Kidney (tissue), 14 donors: Measurements from ENCODE around the gene SYT1. TPM values are rescaled to one million over a fixed set of nuclear protein-coding genes. Genes with fewer than 3 reads are reported as not detected.

Experiments
- DNase-seq, 5 donors: peaks; one replicate each; pipeline ENCODE4 v3.0.0-alpha.2; 2013 to 2020
- FAIRE-seq: peaks from 2 replicates; lab custom pipeline; 2012; peaks lifted over from hg19 to GRCh38; lab: Jason Lieb, UNC
- H3K27ac ChIP-seq, 2 donors: one replicate each; pipeline ENCODE4 v1.7.0; 2013; ENCODE audit warnings: low read depth in 2 of 2, low read length in 2 of 2, inconsistent platforms in 1 of 2
- H3K27me3 ChIP-seq: one replicate; pipeline ENCODE4 v1.7.1; 2013; ENCODE audit warnings: low read length, inconsistent platforms; ENCODE audit not compliant: control insufficient read depth, insufficient read depth
- H3K36me3 ChIP-seq, 3 donors: one replicate each; pipeline versions ENCODE4 v1.7.0 to v1.7.1; 2013; ENCODE audit warnings: low read length in 3 of 3, control low read depth in 1 of 3, inconsistent platforms in 1 of 3; ENCODE audit not compliant: insufficient read depth in 3 of 3, control insufficient read depth in 2 of 3
- H3K4me1 ChIP-seq, 3 donors: one replicate each; pipeline versions ENCODE4 v1.7.0 to v1.7.1; 2013; ENCODE audit warnings: low read length in 3 of 3, inconsistent platforms in 1 of 3, low read depth in 1 of 3; ENCODE audit not compliant: control insufficient read depth in 2 of 3, insufficient read depth in 2 of 3
- H3K4me3 ChIP-seq, 3 donors: one replicate each; pipeline versions ENCODE4 v1.7.0 to v1.8.1; 2013; ENCODE audit warnings: low read length in 3 of 3, control low read depth in 1 of 3, inconsistent platforms in 1 of 3
- H3K9ac ChIP-seq, 3 donors: one replicate each; pipeline versions ENCODE4 v1.7.0 to v1.7.1; 2013; ENCODE audit warnings: low read length in 3 of 3, control low read depth in 1 of 3, inconsistent platforms in 1 of 3
- H3K9me3 ChIP-seq, 3 donors: one replicate each; pipeline versions ENCODE4 v1.7.0 to v1.7.1; 2013; ENCODE audit warnings: low read length in 3 of 3, control low read depth in 1 of 3, inconsistent platforms in 1 of 3; ENCODE audit not compliant: control insufficient read depth in 2 of 3, insufficient read depth in 1 of 3
- CTCF ChIP-seq: IDR thresholded peaks from 3 replicates; pipeline ENCODE4 v1.5.1; 2012; ENCODE audit warnings: mild to moderate bottlenecking, moderate library complexity, borderline replicate concordance; ENCODE audit not compliant: insufficient read depth; ENCODE audit errors: extremely low read depth
- intact Hi-C: fragments of 100-400 bp; cut with DNase I; formaldehyde crosslinking; loops from one replicate; pipeline ENCODE4 v1.11.1; 2022
- polyA plus RNA-seq: library from polyadenylated mRNA; stranded (reverse); fragments of 350-450 nt; fragmentation: Illumina TruSeq; extraction: RNeasy Lipid Tissue Mini Kit (QIAGEN cat#74804); gene quantifications from one replicate; pipeline ENCODE4 v1.2.3, GENCODE V29; 2014; ENCODE audit warnings: low read depth, low replicate concordance; ENCODE audit not compliant: insufficient read depth
- total RNA-seq: library from RNA; stranded (reverse); fragmentation: NEBNext Ultra II Directional; extraction: Animal tissue kit (Norgen Biotek cat#: 25700); gene quantifications from one replicate; pipeline ENCODE4 v1.2.1, GENCODE V29; 2021
- donor health status: control.
- donor health status: control.
- donor health status: control.
- donor health status: control.
- donor health status: control.
- donor health status: DM: yes; HTN: yes; CAD: no.
- donor health status: Normal renal cell carcinoma (clear cell type).

The SYT1 gene
- total and polyA plus RNA-seq, 2 donors from 2014 or later, result 0.69 to 1.2 TPM

- intact Hi-C loops, result no loop called here
- no peaks in the 10 kb centered on the region for H3K9me3 ChIP-seq
- peaks cover 13 to 60% (median 14%) of the 10 kb centered on the region in 3 donors for H3K4me1 ChIP-seq
- no peaks in the 10 kb centered on the region for H3K36me3 ChIP-seq
- peak overlapping the region; percentile 68 to 77 for H3K27ac ChIP-seq
- peak; percentile 11 for FAIRE-seq
- peak; percentile 42 for TF ChIP-seq CTCF
- H3K4me3 ChIP-seq, result no peak overlapping the region
- DNase-seq, result peak in 3 of 5 donors; percentile 18 to 86 (median 78)
- H3K9ac ChIP-seq, result peak overlapping the region in 1 of 3 donors; percentile 2
- H3K27me3 ChIP-seq, result no peaks in the 10 kb centered on the region
These were observed 555.6 kb downstream of the SYT1 start for GRCh38 chr12:79420146-79420618.

- H3K9ac ChIP-seq, result no peak overlapping the region
These were observed 556.7 kb downstream of the SYT1 start for GRCh38 chr12:79421236-79421740.

GRCh38 chr12:79422060-79422812 is 557.7 kb downstream of the SYT1 start:
- no peak for FAIRE-seq
- H3K27ac ChIP-seq, result peak overlapping the region; percentile 66 to 74
- intact Hi-C loops, result no loop called here

More at GRCh38 chr12:79421236-79421740, 556.7 kb downstream of the SYT1 start:
- no peaks in the 10 kb centered on the region for H3K9me3 ChIP-seq
- no peak for TF ChIP-seq CTCF
- FAIRE-seq (no peak), DNase-seq (no peak)
- intact Hi-C loops, result no loop called here
- H3K27ac ChIP-seq, result peak overlapping the region; percentile 66 to 77
- no peaks in the 10 kb centered on the region for H3K36me3 ChIP-seq
- no peaks in the 10 kb centered on the region for H3K27me3 ChIP-seq
- peaks cover 13 to 54% (median 14%) of the 10 kb centered on the region in 3 donors for H3K4me1 ChIP-seq
- H3K4me3 ChIP-seq, result no peak overlapping the region

More at GRCh38 chr12:79422060-79422812, 557.7 kb downstream of the SYT1 start:
- Histone ChIP-seq H3K9me3 (no peaks in the 10 kb centered on the region), H3K36me3 (no peaks in the 10 kb centered on the region), H3K9ac (peak overlapping the region in 1 of 3 donors; percentile 0), H3K4me1 (peaks cover 13 to 54% (median 14%) of the 10 kb centered on the region in 3 donors), H3K27me3 (no peaks in the 10 kb centered on the region), H3K4me3 (no peak overlapping the region)
- no peak for TF ChIP-seq CTCF
- DNase-seq, result peak in 2 of 5 donors; percentile 62 to 74
